ENCODE data around the gene SYF2.
"Not testable (repeated sequence)": the region's sequence is repeated elsewhere in the genome, so short reads cannot be mapped to it uniquely, and the experiment has no call there.

SYF2 gene

GRCh38 chr1:25246600-25247023 is 14.3 kb upstream of the SYF2 start:
- no peak for DNase-seq (ENCODE audit: low read depth in 2 of 2)

- no peak for DNase-seq (ENCODE audit: low read depth in 2 of 2)
These were observed 13.7 kb upstream of the SYF2 start for GRCh38 chr1:25245809-25246599.

DNA sequence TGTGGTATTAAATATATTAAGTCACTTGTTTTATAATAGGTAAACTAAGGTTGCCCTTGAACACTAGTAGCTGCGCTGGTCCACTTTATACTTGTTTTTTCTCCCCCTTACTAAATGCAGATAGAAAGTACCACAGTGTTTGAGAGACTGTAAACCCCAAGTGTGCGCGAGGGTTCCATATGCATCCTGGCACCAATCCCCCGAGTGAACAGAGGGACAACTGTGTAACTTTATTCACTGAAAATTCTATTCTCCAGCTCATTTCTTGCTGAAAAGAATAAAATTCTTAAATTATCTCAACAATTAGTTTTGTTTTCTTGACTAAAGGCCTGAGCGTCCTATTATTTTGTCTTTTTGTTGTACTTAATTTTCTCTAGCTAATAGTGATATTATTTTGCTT is 13.1 kb upstream of the SYF2 start:
- DNase-seq (ENCODE audit: low read depth in 2 of 2), result no peak

DNA sequence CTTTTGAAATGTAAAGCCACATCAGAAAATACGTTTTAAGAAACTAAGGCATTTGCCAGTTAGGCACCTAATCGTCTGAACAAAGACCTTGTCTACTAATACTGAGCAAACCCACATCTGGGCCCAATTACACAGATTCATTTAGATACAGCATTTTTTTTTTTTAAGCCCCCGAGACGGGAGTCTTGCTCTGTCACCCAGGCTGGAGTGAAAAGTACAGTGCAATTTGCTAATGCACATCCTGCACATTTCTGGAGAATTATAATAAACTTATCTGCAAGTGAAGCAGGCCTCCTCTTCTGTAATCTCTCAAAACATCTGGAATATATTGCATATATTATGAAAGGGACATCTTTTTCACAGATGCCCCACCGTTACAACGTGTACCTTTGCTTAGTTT is 11.6 kb upstream of the SYF2 start:
- DNase-seq (ENCODE audit: low read depth in 2 of 2), result no peak

DNA sequence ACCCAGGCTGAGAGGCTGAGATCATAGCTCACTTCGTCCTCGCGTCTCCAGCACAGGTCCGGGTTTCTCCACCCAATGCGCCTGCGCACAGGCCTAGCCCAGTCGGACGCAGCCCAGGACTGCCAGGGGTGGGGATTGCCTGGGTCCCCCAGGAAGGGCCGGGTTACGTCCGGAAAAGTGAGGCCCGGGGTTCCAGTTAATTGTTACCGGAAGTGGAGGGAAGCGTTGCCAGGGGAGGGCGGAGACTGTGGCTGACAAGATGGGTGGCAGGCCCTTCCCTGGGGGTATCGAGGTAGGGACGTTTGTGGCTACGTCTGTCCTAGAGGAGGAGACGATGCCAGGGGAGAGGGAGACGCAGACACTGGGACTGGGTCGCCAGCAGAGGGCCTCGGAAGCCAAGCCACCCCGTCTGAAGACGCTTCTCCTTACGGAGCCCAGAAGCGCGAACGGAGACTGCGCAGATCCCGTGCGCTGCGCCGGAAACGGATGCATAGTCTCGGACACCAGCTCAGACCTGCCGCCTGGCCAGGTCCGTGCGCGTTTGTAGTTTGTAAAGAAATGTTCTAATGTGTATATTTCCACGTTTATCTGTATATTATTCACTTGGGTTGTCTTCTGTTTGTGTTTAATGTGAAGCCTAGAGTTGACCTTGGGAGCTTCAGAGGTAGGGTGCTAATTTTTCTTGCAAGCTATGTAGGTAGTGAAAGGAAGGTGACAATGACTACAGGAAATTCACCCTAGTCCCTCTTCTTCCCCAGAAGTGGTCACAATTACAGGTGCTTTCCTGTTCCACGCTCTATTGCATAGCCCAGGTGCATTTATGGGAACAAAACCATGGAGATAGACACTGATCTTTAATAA is 7.6 kb upstream of the SYF2 start:
- peak; percentile 84 to 94 for DNase-seq (ENCODE audit: low read depth in 2 of 2)

- DNase-seq (ENCODE audit: low read depth in 2 of 2), result no peak
These were observed 5.7 kb upstream of the SYF2 start for GRCh38 chr1:25238046-25238445.

- DNase-seq (ENCODE audit: low read depth in 2 of 2), result not testable (repeated sequence)
These were observed 4.0 kb upstream of the SYF2 start for GRCh38 chr1:25236261-25236660.

- not testable (repeated sequence) for DNase-seq (ENCODE audit: low read depth in 2 of 2)
These were observed 3.1 kb upstream of the SYF2 start for GRCh38 chr1:25235411-25235810.

DNA sequence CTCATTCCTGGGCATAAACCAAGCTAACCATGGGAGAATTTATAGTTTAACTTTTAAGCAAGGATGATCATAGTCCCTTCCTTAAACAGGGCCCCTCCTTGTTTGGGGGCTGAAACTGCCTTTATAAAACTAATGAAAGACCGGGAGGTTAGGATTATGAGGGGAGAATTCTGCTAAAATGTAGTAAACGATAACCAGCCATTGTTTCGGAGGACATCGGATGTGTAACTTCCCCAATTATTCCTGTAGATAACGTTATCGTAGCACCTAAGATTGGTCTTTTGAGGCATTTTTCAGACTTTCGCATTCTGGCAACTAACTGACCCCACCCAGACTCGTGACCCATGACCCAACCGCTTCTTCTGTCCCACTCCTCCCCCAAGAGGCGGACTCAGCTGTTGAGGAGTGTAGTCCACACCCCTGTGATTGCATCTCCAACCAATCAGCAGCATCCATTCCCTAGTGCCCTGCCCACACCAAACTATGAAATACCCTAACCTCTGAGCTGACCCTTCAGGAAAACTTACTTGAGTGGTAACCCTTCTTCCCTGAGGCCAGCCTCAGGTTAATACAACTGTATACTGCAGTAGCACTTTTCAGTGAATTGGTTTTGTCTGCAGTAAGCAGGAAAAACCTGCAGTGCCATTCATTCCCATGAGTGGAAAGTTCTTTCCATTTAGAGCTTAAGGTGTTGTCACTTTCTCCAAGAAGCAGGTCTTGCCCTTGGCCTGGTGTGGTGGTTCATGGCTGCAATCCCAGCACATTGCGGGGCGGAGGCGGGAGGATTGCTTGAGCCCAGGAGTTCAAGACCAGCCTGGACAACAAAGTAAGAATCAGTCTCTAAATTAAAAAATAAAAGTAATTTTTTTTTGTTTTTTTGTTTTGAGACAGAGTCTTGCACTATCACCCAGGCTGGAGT is 823 bp upstream of the SYF2 start:
- DNase-seq (ENCODE audit: low read depth in 2 of 2), result peak; percentile 45 to 65

GRCh38 chr1:25223471-25223870 is 8.8 kb downstream of the SYF2 start:
- DNase-seq (ENCODE audit: low read depth in 2 of 2), result no peak

- DNase-seq (ENCODE audit: low read depth in 2 of 2), result no peak
These were observed 9.7 kb downstream of the SYF2 start for GRCh38 chr1:25222606-25223005.

- no peak for DNase-seq (ENCODE audit: low read depth in 2 of 2)
These were observed 11.6 kb downstream of the SYF2 start for GRCh38 chr1:25220666-25221065.

GRCh38 chr1:25219661-25220251 is 12.5 kb downstream of the SYF2 start:
- DNase-seq (ENCODE audit: low read depth in 2 of 2), result no peak

DNA sequence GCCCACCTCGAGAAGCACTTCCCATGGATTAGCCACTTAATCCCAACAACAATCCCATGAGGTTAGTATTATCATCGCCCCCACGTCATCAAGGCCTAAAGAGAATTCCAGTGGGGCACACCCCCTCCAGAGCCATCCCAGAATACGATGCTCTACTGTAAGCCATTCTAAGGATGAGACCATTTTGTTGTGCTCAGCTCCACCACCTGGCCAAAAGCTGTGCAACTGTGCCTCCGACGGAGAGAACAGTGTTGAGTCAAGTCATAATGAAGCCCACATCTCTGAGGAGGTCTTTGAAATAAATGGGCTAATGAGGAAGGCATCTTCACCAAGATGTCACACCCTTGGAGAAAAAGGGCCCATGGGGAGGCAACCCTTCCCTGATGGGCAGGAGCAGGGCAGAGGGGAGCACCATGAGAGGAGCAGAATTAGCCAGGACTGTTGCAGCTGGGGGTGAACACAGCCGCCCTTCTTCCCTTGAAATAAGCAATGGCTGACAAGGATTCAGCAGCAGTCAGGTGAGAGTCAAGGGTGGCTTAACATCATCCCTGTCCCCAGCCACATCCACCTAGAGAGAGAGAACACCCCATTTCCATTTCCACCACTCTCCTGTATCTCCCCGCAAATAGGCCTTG is 14.6 kb downstream of the SYF2 start:
- no peak for DNase-seq (ENCODE audit: low read depth in 2 of 2)

DNA sequence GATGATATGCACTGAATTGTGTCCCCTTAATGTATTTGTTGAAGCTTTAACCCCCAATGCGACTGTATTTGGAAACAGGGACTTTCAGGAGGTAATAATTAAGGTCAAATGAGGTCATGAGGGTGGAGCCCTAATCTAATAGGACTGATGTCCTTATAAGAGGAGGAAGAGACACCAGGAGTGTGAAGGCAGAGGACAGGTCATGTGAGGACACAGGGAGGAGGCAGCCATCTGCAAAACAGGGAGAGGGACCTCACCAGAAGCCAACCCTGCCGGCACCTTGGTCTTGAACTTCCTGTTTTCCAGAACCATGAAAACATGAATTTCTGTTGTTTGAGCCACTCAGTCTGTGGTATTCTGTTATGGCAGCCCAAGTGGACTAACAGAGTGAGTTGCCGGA is 15.3 kb downstream of the SYF2 start:
- no peak for DNase-seq (ENCODE audit: low read depth in 2 of 2)

- no peak for DNase-seq (ENCODE audit: low read depth in 2 of 2)
These were observed 16.2 kb downstream of the SYF2 start for GRCh38 chr1:25216123-25216522.

- no peak for DNase-seq (ENCODE audit: low read depth in 2 of 2)
These were observed 19.6 kb downstream of the SYF2 start for GRCh38 chr1:25212725-25213124.

DNA sequence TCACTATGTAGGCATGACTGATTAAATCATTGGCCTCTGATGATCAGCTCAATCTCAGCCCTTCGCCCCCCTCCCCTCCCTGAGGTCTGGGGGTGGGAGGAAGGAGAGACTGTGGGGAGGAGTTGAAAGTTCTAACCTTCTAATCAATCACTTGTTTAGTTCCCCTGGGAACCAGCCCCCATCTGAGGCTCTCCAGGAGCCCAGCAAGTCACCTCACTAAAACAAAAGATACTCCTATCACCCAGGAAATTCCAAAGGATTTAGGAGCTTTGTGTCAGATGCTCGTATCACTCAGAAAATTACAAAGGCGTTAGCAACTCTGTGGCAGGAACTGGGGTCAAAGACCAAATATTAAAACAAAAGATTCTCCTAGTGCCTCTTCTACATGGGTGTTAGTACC is 21.6 kb downstream of the SYF2 start:
- DNase-seq (ENCODE audit: low read depth in 2 of 2), result no peak

GRCh38 chr1:25209516-25209915 is 22.8 kb downstream of the SYF2 start:
- DNase-seq (ENCODE audit: low read depth in 2 of 2), result no peak

- no peak for DNase-seq (ENCODE audit: low read depth in 2 of 2)
These were observed 23.6 kb downstream of the SYF2 start for GRCh38 chr1:25208561-25209222.

- DNase-seq (ENCODE audit: low read depth in 2 of 2), result no peak
These were observed 24.2 kb downstream of the SYF2 start for GRCh38 chr1:25208092-25208491.
